CD4-positive, alpha-beta memory T cell (primary cell): Measurements from ENCODE around the gene S100A5. TPM values are rescaled to one million over a fixed set of nuclear protein-coding genes. Genes with fewer than 3 reads are reported as not detected.

Experiments used
- CTCF ChIA-PET: fragments of 350-600 bp; sonication (Branson Sonifier 250); formaldehyde crosslinking; loops from one replicate; lab custom pipeline; 2021; ENCODE audit warnings: inconsistent platforms; ENCODE audit not compliant: partially characterized antibody; lab: Charles Lee
- POLR2A ChIA-PET: fragments of 350-600 bp; sonication (Branson Sonifier 250); formaldehyde crosslinking; loops from one replicate; lab custom pipeline; 2021; ENCODE audit not compliant: partially characterized antibody; lab: Charles Lee
- DNase-seq, 5 donors: peaks; one replicate each; pipeline versions ENCODE4 v3.0.0 to v3.0.0-alpha.2; 2020 to 2022; ENCODE audit warnings: mixed read lengths in 1 of 5
- H3K27ac ChIP-seq: one replicate; pipeline ENCODE4 v1.7.0; 2013; ENCODE audit warnings: low read depth, low read length
- H3K27me3 ChIP-seq: 2 replicates; pipeline ENCODE4 v1.7.0; 2013; ENCODE audit warnings: mild to moderate bottlenecking, low read length, moderate library complexity; ENCODE audit not compliant: insufficient read depth
- H3K36me3 ChIP-seq: 2 replicates; pipeline ENCODE4 v1.7.0; 2013; ENCODE audit warnings: mild to moderate bottlenecking, low read length, moderate library complexity; ENCODE audit not compliant: insufficient read depth
- H3K4me1 ChIP-seq: 2 replicates; pipeline ENCODE4 v1.7.0; 2013; ENCODE audit warnings: mild to moderate bottlenecking, low read length, moderate library complexity; ENCODE audit not compliant: insufficient read depth
- H3K4me3 ChIP-seq, 2 donors: one replicate each; pipeline ENCODE4 v1.7.0; 2013; ENCODE audit warnings: low read length in 2 of 2, mild to moderate bottlenecking in 1 of 2
- H3K9me3 ChIP-seq, 2 donors: one replicate each; pipeline ENCODE4 v1.7.0; 2013; ENCODE audit warnings: low read length in 2 of 2, control low read depth in 1 of 2; ENCODE audit not compliant: control insufficient read depth in 1 of 2
- H3K27ac Mint-ChIP-seq, 7 donors: one replicate each; pipeline ENCODE4 v1.8.0; 2020 to 2021; ENCODE audit warnings: mixed read lengths in 7 of 7, mild to moderate bottlenecking in 6 of 7, inconsistent platforms in 3 of 7, moderate library complexity in 3 of 7
- H3K27me3 Mint-ChIP-seq, 2 donors: one replicate each; pipeline ENCODE4 v1.8.0; 2020 to 2021; ENCODE audit warnings: mixed read lengths in 2 of 2
- H3K36me3 Mint-ChIP-seq, 2 donors: one replicate each; pipeline ENCODE4 v1.8.0; 2020 to 2021; ENCODE audit warnings: mixed read lengths in 2 of 2, inconsistent platforms in 1 of 2, mild to moderate bottlenecking in 1 of 2
- H3K4me1 Mint-ChIP-seq, 4 donors: one replicate each; pipeline ENCODE4 v1.8.0; 2020 to 2021; ENCODE audit warnings: mixed read lengths in 4 of 4, mild to moderate bottlenecking in 1 of 4
- H3K4me3 Mint-ChIP-seq, 8 donors: one replicate each; pipeline ENCODE4 v1.8.0; 2020 to 2021; ENCODE audit warnings: mixed read lengths in 8 of 8, mild to moderate bottlenecking in 7 of 8, moderate library complexity in 6 of 8, inconsistent platforms in 3 of 8
- H3K9me3 Mint-ChIP-seq, 8 donors: one replicate each; pipeline ENCODE4 v1.8.0; 2020 to 2021; ENCODE audit warnings: mixed read lengths in 8 of 8, mild to moderate bottlenecking in 5 of 8, inconsistent platforms in 3 of 8, moderate library complexity in 1 of 8
- intact Hi-C: fragments of 100-400 bp; cut with micrococcal nuclease; formaldehyde crosslinking; loops from one replicate; pipeline ENCODE4 v1.15.1; 2023
- polyA plus RNA-seq, 2 donors: library from polyadenylated mRNA; unstranded; fragments of 300-500 nt; fragmentation: Illumina TruSeq; gene quantifications; one replicate each; pipeline ENCODE4 v1.2.3, GENCODE V29; 2021
- total RNA-seq, 2 experiments: library from RNA; stranded (reverse); gene quantifications; one replicate each; pipeline ENCODE4 v1.2.3, GENCODE V29; 2021

Gene S100A5
- total and polyA plus RNA-seq, 4 experiments from 2014 or later: 0.93 to 1.8 (median 1.5) TPM; not detected in 1

DNA sequence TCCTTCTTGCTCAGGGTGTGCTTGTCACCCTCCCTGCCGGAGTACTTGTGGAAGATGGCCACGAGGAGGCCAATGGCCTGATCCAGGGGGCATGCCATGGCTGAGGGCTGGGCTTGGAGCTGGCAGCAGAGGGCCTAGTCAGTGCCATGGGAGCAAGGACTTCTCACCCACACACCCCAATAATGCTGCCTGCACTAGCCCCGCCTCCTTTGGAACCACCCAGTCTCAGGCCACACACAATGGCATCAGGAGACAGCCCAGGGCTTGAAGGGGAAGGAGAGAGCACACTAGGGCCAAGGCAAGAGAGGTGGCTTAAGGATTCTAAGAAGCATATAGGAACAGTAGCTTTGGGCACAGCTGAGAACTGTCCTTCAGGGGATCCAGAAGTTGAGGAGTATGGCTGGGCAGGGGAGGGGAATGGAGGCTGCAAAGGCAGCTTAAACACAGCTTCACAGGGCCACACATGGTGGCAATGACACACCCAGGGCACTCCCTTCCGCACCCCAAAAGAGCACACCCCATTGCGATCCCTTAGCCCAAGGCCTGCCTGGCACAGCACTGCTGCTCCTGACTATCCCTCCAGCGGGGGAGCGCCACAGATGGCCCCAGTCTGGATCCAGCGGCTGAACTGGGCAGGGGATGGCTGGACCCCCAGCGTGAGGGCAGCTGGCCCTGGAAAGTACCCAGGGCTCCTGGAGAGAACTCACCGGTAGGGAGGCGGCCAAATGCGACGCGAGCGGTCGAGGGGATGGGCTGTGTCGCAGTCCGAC is 5.3 kb downstream of the S100A5 start, which contains the start of gene S100A6:
S100A6 (minus strand) TSS at position 750 of the 770 bp plus-strand sequence; CDS start at position 98, 652 bp downstream.
- Histone ChIP-seq H3K36me3 (peaks cover 7% of the 10 kb centered on the region), H3K9me3 (no peaks in the 10 kb centered on the region), H3K4me3 (peak within 1 kb of the TSS; percentile 79 to 85), H3K27ac (peak within 1 kb of the TSS; percentile 92), H3K27me3 (no peaks in the 10 kb centered on the region), H3K4me1 (peaks cover 79% of the 10 kb centered on the region)
- H3K4me1 Mint-ChIP-seq: peaks cover 53 to 91% (median 73%) of the 10 kb centered on the region in 4 donors
- peaks cover 8 to 26% of the 10 kb centered on the region in 2 donors for H3K36me3 Mint-ChIP-seq
- intact Hi-C loops: loop anchor here (1.0 kb wide), 1 partner anchor 10 kb away; the partner anchor contains the start of gene S100A4
- peak within 1 kb of the TSS; percentile 92 to 98 (median 97) for H3K4me3 Mint-ChIP-seq
- peak within 1 kb of the TSS; percentile 93 to 99 (median 98) for H3K27ac Mint-ChIP-seq
- H3K27me3 Mint-ChIP-seq: no peaks in the 10 kb centered on the region
- peak; percentile 44 to 65 (median 53) for DNase-seq
- H3K9me3 Mint-ChIP-seq: no peaks in the 10 kb centered on the region
- ChIA-PET POLR2A (interaction anchor here (0.6 to 7.2 kb wide), 20 partner anchors 9 to 1699 kb away, joined by 3 to 631 read pairs (median 7); partner anchors contain the start of genes CHTOP, INTS3, RPS27 and S100A2), CTCF (interaction anchor here (0.7 to 7.6 kb wide), 9 partner anchors 9 to 99 kb away, joined by 3 to 225 read pairs (median 9); partner anchors contain the start of genes CHTOP, S100A2, S100A3 and S100A4)

DNA sequence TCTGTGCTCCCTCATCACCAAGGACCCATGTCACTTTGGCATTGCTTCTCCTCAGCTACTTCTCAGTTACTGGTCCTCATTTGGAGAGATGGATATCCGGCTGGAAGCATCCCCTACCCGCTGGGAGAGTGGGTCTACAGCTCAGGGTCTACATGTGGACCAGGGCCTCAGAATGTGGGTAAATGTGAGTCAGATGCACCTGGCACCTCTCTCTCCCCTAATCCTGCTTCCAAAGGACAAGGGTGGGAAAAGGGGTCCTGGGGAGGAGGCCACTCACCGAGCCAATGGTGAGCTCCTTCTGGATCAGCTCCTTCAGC is 5.9 kb downstream of the S100A5 start:
- H3K4me1 Mint-ChIP-seq: peaks cover 48 to 85% (median 67%) of the 10 kb centered on the region in 4 donors

DNA sequence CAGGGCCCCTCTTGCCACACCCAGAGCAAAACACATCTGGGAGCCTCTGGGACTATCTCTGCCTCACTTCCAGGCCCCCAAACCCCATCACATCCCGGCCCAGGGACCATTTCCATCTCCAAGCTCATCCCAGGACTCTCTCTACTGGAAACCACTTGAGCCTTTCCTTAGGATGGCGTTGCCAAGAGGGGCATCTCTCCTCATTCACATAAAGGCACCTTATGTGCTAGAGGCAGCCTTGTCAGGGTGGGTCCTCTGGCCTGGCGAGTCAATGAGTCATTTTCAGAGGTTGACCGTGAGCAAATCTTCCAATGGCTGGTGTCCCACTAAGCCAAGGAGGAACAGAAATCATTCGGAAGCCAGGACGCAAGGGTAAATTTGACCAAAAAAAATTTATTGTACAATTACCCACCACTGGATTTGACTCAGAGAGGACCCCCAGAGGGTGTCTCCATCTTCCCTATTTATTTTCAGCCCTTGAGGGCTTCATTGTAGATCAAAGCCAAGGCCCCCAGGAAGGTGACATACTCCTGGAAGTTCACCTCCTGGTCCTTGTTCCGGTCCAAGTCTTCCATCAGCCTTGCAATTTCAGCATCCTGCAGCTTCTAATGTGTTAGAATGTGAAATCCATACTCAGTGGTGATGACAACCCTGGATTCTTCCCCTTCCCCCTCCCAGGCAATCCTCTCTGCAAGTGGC is 6.4 kb downstream of the S100A5 start:
- ChIA-PET POLR2A (interaction anchor here (0.9 to 7.2 kb wide), 14 partner anchors 10 to 1698 kb away, joined by 3 to 631 read pairs (median 18); partner anchors contain the start of genes CHTOP, INTS3, RPS27 and S100A2), CTCF (interaction anchor here (0.5 to 7.6 kb wide), 10 partner anchors 8 to 464 kb away, joined by 3 to 225 read pairs (median 14); partner anchors contain the start of genes CHTOP, S100A2, S100A3 and S100A4)
- Mint-ChIP-seq H3K27ac (peak overlapping the region; percentile 88 to 98 (median 94)), H3K27me3 (no peaks in the 10 kb centered on the region), H3K9me3 (no peaks in the 10 kb centered on the region), H3K4me1 (peaks cover 45 to 81% (median 62%) of the 10 kb centered on the region in 4 donors), H3K4me3 (peak overlapping the region; percentile 88 to 98 (median 96)), H3K36me3 (peaks cover 8 to 26% of the 10 kb centered on the region in 2 donors)
- H3K27me3 ChIP-seq: no peaks in the 10 kb centered on the region
- H3K4me3 ChIP-seq: peak overlapping the region; percentile 79 to 85
- H3K4me1 ChIP-seq: peaks cover 68% of the 10 kb centered on the region
- no peaks in the 10 kb centered on the region for H3K9me3 ChIP-seq
- DNase-seq: no peak
- peak overlapping the region; percentile 92 for H3K27ac ChIP-seq
- intact Hi-C loops: loop anchor here (5.0 kb wide), 1 partner anchor 98 kb away; the partner anchor contains the start of gene CHTOP
- peaks cover 7% of the 10 kb centered on the region for H3K36me3 ChIP-seq

More for the DNA sequence above, 5.9 kb downstream of the S100A5 start:
- no peaks in the 10 kb centered on the region for H3K9me3 Mint-ChIP-seq
- H3K27ac Mint-ChIP-seq: peak overlapping the region; percentile 88 to 98 (median 94)
- no peaks in the 10 kb centered on the region for H3K27me3 Mint-ChIP-seq
- H3K4me1 ChIP-seq: peaks cover 74% of the 10 kb centered on the region
- CTCF ChIA-PET: interaction anchor here (0.5 to 7.6 kb wide), 9 partner anchors 9 to 463 kb away, joined by 3 to 225 read pairs (median 9); partner anchors contain the start of genes CHTOP, S100A2, S100A3 and S100A4
- intact Hi-C loops: loop anchor here (5.0 kb wide), 1 partner anchor 97 kb away; the partner anchor contains the start of gene CHTOP
- POLR2A ChIA-PET: interaction anchor here (0.6 to 7.2 kb wide), 19 partner anchors 10 to 1698 kb away, joined by 3 to 631 read pairs (median 8); partner anchors contain the start of genes CHTOP, INTS3, RPS27 and S100A2
- H3K9me3 ChIP-seq: no peaks in the 10 kb centered on the region
- peak overlapping the region; percentile 79 to 85 for H3K4me3 ChIP-seq
- peaks cover 7% of the 10 kb centered on the region for H3K36me3 ChIP-seq
- H3K27ac ChIP-seq: peak overlapping the region; percentile 92
- H3K4me3 Mint-ChIP-seq: peak overlapping the region; percentile 88 to 98 (median 96)
- no peak for DNase-seq
- H3K27me3 ChIP-seq: no peaks in the 10 kb centered on the region
- peaks cover 8 to 26% of the 10 kb centered on the region in 2 donors for H3K36me3 Mint-ChIP-seq

DNA sequence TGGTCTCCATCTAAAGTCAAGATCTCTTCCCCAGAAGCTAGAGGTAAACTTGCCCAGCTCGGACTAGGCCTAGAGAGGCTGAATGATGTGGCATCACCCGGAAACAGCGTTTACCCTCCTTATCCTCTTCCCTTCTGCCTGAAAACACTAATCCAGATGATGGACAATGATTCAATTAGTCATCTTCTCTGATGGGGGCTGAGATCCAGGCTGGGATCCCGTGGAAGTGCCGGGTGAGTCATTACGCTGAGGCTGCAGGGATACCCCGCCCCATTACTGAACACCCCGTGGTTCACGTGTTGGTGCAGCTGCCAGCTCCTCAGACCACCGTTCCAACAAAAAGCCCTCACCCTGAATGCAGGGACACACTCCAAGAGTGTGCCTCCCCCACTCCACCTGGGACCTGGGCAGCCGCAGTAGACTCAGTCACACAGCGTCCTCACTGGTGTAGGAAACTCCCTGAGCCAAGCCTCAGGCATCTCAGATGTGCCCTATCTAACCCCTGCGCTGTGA is 7.0 kb downstream of the S100A5 start:
- Mint-ChIP-seq H3K9me3 (no peaks in the 10 kb centered on the region), H3K4me3 (peak overlapping the region; percentile 88 to 98 (median 96)), H3K27ac (peak overlapping the region; percentile 88 to 98 (median 94)), H3K27me3 (no peaks in the 10 kb centered on the region), H3K36me3 (peaks cover 8 to 26% of the 10 kb centered on the region in 2 donors), H3K4me1 (peaks cover 44 to 85% (median 62%) of the 10 kb centered on the region in 4 donors)
- H3K36me3 ChIP-seq: peaks cover 7% of the 10 kb centered on the region
- no peaks in the 10 kb centered on the region for H3K27me3 ChIP-seq
- POLR2A ChIA-PET: interaction anchor here (1.0 to 7.2 kb wide), 11 partner anchors 9 to 457 kb away, joined by 3 to 631 read pairs (median 27); partner anchors contain the start of genes CHTOP, RPS27, S100A2 and S100A3
- H3K27ac ChIP-seq: peak overlapping the region; percentile 92
- H3K4me3 ChIP-seq: peak overlapping the region; percentile 55 to 79
- peaks cover 68% of the 10 kb centered on the region for H3K4me1 ChIP-seq
- DNase-seq: peak in 2 of 5 donors; percentile 15 to 65
- H3K9me3 ChIP-seq: no peaks in the 10 kb centered on the region
- CTCF ChIA-PET: interaction anchor here (1.2 to 7.6 kb wide), 17 partner anchors 9 to 100 kb away, joined by 3 to 225 read pairs (median 10); partner anchors contain the start of genes CHTOP, S100A1, S100A13 and S100A14
- intact Hi-C loops: loop anchor here (1.0 to 5.0 kb wide), 5 partner anchors 13 to 137 kb away; partner anchors contain the start of genes CHTOP and ILF2

DNA sequence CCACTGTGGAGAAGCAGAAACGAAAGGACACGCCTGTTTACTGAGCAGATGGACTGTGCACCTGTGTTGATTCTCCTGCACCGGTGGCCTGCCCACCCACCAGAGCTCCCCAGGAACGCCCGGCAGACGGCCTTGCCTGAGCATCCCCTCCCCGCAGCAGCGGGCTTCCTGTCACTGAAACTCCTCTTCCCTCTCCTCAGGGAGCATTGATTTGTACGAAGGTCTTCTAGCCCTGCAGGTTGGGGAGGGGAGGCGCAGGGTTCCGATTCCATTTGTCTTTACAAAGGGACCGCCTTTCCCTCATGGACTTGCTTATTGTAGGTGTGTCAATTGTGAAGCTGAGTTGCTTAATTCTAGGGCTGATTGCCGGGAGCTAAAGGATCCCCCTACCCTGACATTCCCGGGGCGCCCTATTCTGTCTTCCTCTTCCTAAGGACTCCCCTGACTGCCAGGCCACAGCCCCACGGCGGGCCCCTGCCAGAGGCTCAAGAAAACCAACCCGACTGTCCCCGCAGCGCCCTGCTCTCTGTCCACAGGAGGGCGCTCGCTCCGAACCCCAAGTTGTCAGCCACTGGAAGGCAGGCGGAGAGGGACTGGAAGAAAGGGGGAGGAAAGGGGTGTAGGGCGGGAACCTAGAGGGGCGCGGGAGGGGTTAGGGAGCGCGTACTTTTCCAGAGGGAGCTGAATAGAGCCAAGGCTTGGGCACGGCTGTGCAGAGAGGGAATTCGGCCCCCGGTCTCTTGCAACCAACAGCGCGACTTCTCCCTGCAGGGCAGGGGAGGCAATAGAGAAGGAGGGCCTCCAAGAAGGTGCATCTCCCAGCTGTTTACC is 7.8 kb downstream of the S100A5 start:
- peaks cover 62% of the 10 kb centered on the region for H3K4me1 ChIP-seq
- no peaks in the 10 kb centered on the region for H3K27me3 ChIP-seq
- Mint-ChIP-seq H3K27me3 (no peaks in the 10 kb centered on the region), H3K4me1 (peaks cover 44 to 80% (median 57%) of the 10 kb centered on the region in 4 donors), H3K36me3 (peaks cover 8 to 26% of the 10 kb centered on the region in 2 donors), H3K27ac (peak overlapping the region; percentile 88 to 98 (median 94)), H3K9me3 (no peaks in the 10 kb centered on the region), H3K4me3 (peak overlapping the region; percentile 88 to 98 (median 96))
- intact Hi-C loops: loop anchor here (1.0 to 5.0 kb wide), 5 partner anchors 14 to 138 kb away; partner anchors contain the start of genes CHTOP and ILF2
- CTCF ChIA-PET: interaction anchor here (1.1 to 7.6 kb wide), 19 partner anchors 8 to 101 kb away, joined by 3 to 225 read pairs (median 9); partner anchors contain the start of genes CHTOP, S100A1, S100A13 and S100A14
- H3K9me3 ChIP-seq: no peaks in the 10 kb centered on the region
- H3K27ac ChIP-seq: peak overlapping the region; percentile 92
- POLR2A ChIA-PET: interaction anchor here (1.0 to 7.2 kb wide), 17 partner anchors 8 to 457 kb away, joined by 3 to 631 read pairs (median 4); partner anchors contain the start of genes CHTOP, ILF2, RPS27 and S100A14
- H3K4me3 ChIP-seq: peak overlapping the region; percentile 55 to 79
- H3K36me3 ChIP-seq: peaks cover 7% of the 10 kb centered on the region
- DNase-seq: peak; percentile 76 to 82 (median 78)
